ENCODE results near the gene TMEM126A.

TMEM126A gene

GRCh38 chr11:85699957-85700741, 52.4 kb downstream of the TMEM126A start:
- H3K36me3 ChIP-seq (ENCODE audit: low read length): no peaks in the 10 kb centered on the region
- H3K4me2 ChIP-seq (ENCODE audit: low read depth, low read length, poor library complexity, severe bottlenecking): no peak overlapping the region
- no peak overlapping the region for H3K4me3 ChIP-seq (ENCODE audit: insufficient read depth, low read length, poor library complexity, severe bottlenecking)
- H3K9me2 ChIP-seq (replicated peaks; ENCODE audit: insufficient read depth, low read length): no peaks in the 10 kb centered on the region
- H3K27me3 ChIP-seq (ENCODE audit: low read length): no peaks in the 10 kb centered on the region
- no peak overlapping the region for H3K9ac ChIP-seq (ENCODE audit: low read length)
- no peaks in the 10 kb centered on the region for H3F3A ChIP-seq (ENCODE audit: insufficient read depth)
- no peaks in the 10 kb centered on the region for H3K9me3 ChIP-seq (ENCODE audit: insufficient read depth, low read length)
- TF ChIP-seq EZH2phosphoT487 (conservative IDR thresholded peaks at IDR 0.05; ENCODE audit: low read length) (no peak), CTCF (IDR thresholded peaks at IDR 0.05; ENCODE audit: insufficient read depth, low read length, poor library complexity, severe bottlenecking) (no peak)
- no peaks in the 10 kb centered on the region for H4K20me1 ChIP-seq (ENCODE audit: low read depth, low read length)
- no peak overlapping the region for H3K27ac ChIP-seq (ENCODE audit: low read depth, low read length)
- H2AFZ ChIP-seq (ENCODE audit: low read depth, low read length, severe bottlenecking): no peak overlapping the region
- no peaks in the 10 kb centered on the region for H3K79me2 ChIP-seq (ENCODE audit: insufficient read depth, low read length)

- Histone ChIP-seq H3F3A (ENCODE audit: insufficient read depth) (no peaks in the 10 kb centered on the region), H3K79me2 (ENCODE audit: insufficient read depth, low read length) (no peaks in the 10 kb centered on the region), H3K9me2 (replicated peaks; ENCODE audit: insufficient read depth, low read length) (no peaks in the 10 kb centered on the region), H4K20me1 (ENCODE audit: low read depth, low read length) (no peaks in the 10 kb centered on the region), H3K36me3 (ENCODE audit: low read length) (no peaks in the 10 kb centered on the region), H3K9ac (ENCODE audit: low read length) (no peak overlapping the region), H3K4me2 (ENCODE audit: low read depth, low read length, poor library complexity, severe bottlenecking) (no peak overlapping the region), H3K4me3 (ENCODE audit: insufficient read depth, low read length, poor library complexity, severe bottlenecking) (no peak overlapping the region), H3K9me3 (ENCODE audit: insufficient read depth, low read length) (no peaks in the 10 kb centered on the region), H3K27me3 (ENCODE audit: low read length) (no peaks in the 10 kb centered on the region), H2AFZ (ENCODE audit: low read depth, low read length, severe bottlenecking) (no peak overlapping the region), H3K27ac (ENCODE audit: low read depth, low read length) (no peak overlapping the region)
- TF ChIP-seq EZH2phosphoT487 (conservative IDR thresholded peaks at IDR 0.05; ENCODE audit: low read length) (no peak), CTCF (IDR thresholded peaks at IDR 0.05; ENCODE audit: insufficient read depth, low read length, poor library complexity, severe bottlenecking) (no peak)
These were observed 57.2 kb downstream of the TMEM126A start for GRCh38 chr11:85704967-85705366.

- Histone ChIP-seq H3K79me2 (ENCODE audit: insufficient read depth, low read length) (no peaks in the 10 kb centered on the region), H3K9me2 (replicated peaks; ENCODE audit: insufficient read depth, low read length) (no peaks in the 10 kb centered on the region), H3K4me2 (ENCODE audit: low read depth, low read length, poor library complexity, severe bottlenecking) (no peak overlapping the region), H4K20me1 (ENCODE audit: low read depth, low read length) (no peaks in the 10 kb centered on the region), H3K9ac (ENCODE audit: low read length) (no peak overlapping the region), H3K27me3 (ENCODE audit: low read length) (no peaks in the 10 kb centered on the region), H3K4me3 (ENCODE audit: insufficient read depth, low read length, poor library complexity, severe bottlenecking) (no peak overlapping the region), H2AFZ (ENCODE audit: low read depth, low read length, severe bottlenecking) (no peak overlapping the region), H3K27ac (ENCODE audit: low read depth, low read length) (no peak overlapping the region), H3K36me3 (ENCODE audit: low read length) (no peaks in the 10 kb centered on the region), H3K9me3 (ENCODE audit: insufficient read depth, low read length) (no peaks in the 10 kb centered on the region), H3F3A (ENCODE audit: insufficient read depth) (no peaks in the 10 kb centered on the region)
- TF ChIP-seq CTCF (IDR thresholded peaks at IDR 0.05; ENCODE audit: insufficient read depth, low read length, poor library complexity, severe bottlenecking): no peak
- TF ChIP-seq EZH2phosphoT487 (conservative IDR thresholded peaks at IDR 0.05; ENCODE audit: low read length): no peak
These were observed 58.0 kb downstream of the TMEM126A start for GRCh38 chr11:85705800-85706199.

All from SU-DHL-6 (cell line).